Skeletal muscle tissue (tissue), 4 donors: ENCODE results near the gene NAT9. TPM values are rescaled to one million over a fixed set of nuclear protein-coding genes. Genes with fewer than 3 reads are reported as not detected.

Source experiments
- H3K27ac ChIP-seq: one replicate; pipeline ENCODE4 v1.7.0; 2013; ENCODE audit warnings: mild to moderate bottlenecking, low read depth, low read length, inconsistent platforms
- H3K27me3 ChIP-seq, 3 donors: one replicate each; pipeline ENCODE4 v1.7.0; 2013; ENCODE audit warnings: low read length in 3 of 3; ENCODE audit not compliant: control insufficient read depth in 3 of 3, insufficient read depth in 3 of 3
- H3K36me3 ChIP-seq, 3 donors: one replicate each; pipeline ENCODE4 v1.7.0; 2013; ENCODE audit warnings: low read length in 3 of 3; ENCODE audit not compliant: control insufficient read depth in 3 of 3, insufficient read depth in 3 of 3
- H3K4me1 ChIP-seq, 3 donors: one replicate each; pipeline ENCODE4 v1.7.0; 2013; ENCODE audit warnings: low read length in 3 of 3, mild to moderate bottlenecking in 3 of 3; ENCODE audit not compliant: control insufficient read depth in 3 of 3, insufficient read depth in 3 of 3
- H3K4me3 ChIP-seq, 3 donors: one replicate each; pipeline ENCODE4 v1.7.0; 2013; ENCODE audit warnings: low read length in 3 of 3
- H3K9ac ChIP-seq, 3 donors: one replicate each; pipeline ENCODE4 v1.7.0; 2013; ENCODE audit warnings: low read length in 3 of 3, mild to moderate bottlenecking in 3 of 3, moderate library complexity in 2 of 3, low read depth in 1 of 3
- H3K9me3 ChIP-seq, 3 donors: one replicate each; pipeline ENCODE4 v1.7.0; 2013; ENCODE audit warnings: low read length in 3 of 3; ENCODE audit not compliant: control insufficient read depth in 3 of 3
- total RNA-seq: library from RNA; depleted of rRNA; stranded (reverse); fragments of >200 nt; gene quantifications from one replicate; pipeline ENCODE4 v1.2.3, GENCODE V29; 2014
- donor health status: Osteomylitis.

Gene NAT9
- total RNA-seq, 1 donor from 2014 or later, result 17.7 TPM

GRCh38 chr17:74772053-74772452 lies 4.1 kb downstream of the NAT9 start:
- no peak overlapping the region for H3K4me3 ChIP-seq
- no peaks in the 10 kb centered on the region for H3K9me3 ChIP-seq
- peaks cover 33 to 36% (median 35%) of the 10 kb centered on the region in 3 donors for H3K36me3 ChIP-seq
- peaks cover 24 to 38% (median 31%) of the 10 kb centered on the region in 3 donors for H3K4me1 ChIP-seq
- no peak overlapping the region for H3K9ac ChIP-seq
- H3K27ac ChIP-seq, result no peak overlapping the region
- H3K27me3 ChIP-seq, result no peaks in the 10 kb centered on the region

- Histone ChIP-seq H3K4me3 (no peak overlapping the region), H3K27ac (no peak overlapping the region), H3K9ac (no peak overlapping the region), H3K27me3 (no peaks in the 10 kb centered on the region), H3K9me3 (no peaks in the 10 kb centered on the region), H3K4me1 (peaks cover 19 to 33% (median 26%) of the 10 kb centered on the region in 3 donors), H3K36me3 (peaks cover 33 to 36% (median 35%) of the 10 kb centered on the region in 3 donors)
Measured at GRCh38 chr17:74771319-74771914, 4.7 kb downstream of the NAT9 start.

- peaks cover 31 to 36% (median 35%) of the 10 kb centered on the region in 3 donors for H3K36me3 ChIP-seq
- peaks cover 17 to 29% (median 26%) of the 10 kb centered on the region in 3 donors for H3K4me1 ChIP-seq
- no peaks in the 10 kb centered on the region for H3K27me3 ChIP-seq
- peak overlapping the region in 1 of 3 donors; percentile 25 for H3K9ac ChIP-seq
- no peaks in the 10 kb centered on the region for H3K9me3 ChIP-seq
- no peak overlapping the region for H3K4me3 ChIP-seq
- H3K27ac ChIP-seq, result no peak overlapping the region
Measured at GRCh38 chr17:74770498-74771318, 5.4 kb downstream of the NAT9 start.

- H3K27me3 ChIP-seq, result no peaks in the 10 kb centered on the region
Measured at GRCh38 chr17:74769856-74770497, 6.2 kb downstream of the NAT9 start.

GRCh38 chr17:74769266-74769855 lies 6.8 kb downstream of the NAT9 start:
- no peaks in the 10 kb centered on the region for H3K27me3 ChIP-seq
- no peak overlapping the region for H3K27ac ChIP-seq
- H3K4me3 ChIP-seq, result no peak overlapping the region
- no peaks in the 10 kb centered on the region for H3K9me3 ChIP-seq
- H3K36me3 ChIP-seq, result peaks cover 31 to 36% (median 35%) of the 10 kb centered on the region in 3 donors
- H3K4me1 ChIP-seq, result peaks cover 12 to 23% (median 21%) of the 10 kb centered on the region in 3 donors
- peak overlapping the region in 1 of 3 donors; percentile 8 for H3K9ac ChIP-seq

More at GRCh38 chr17:74769856-74770497, 6.2 kb downstream of the NAT9 start:
- Histone ChIP-seq H3K4me1 (peaks cover 12 to 23% (median 21%) of the 10 kb centered on the region in 3 donors), H3K4me3 (no peak overlapping the region), H3K9me3 (no peaks in the 10 kb centered on the region), H3K27ac (no peak overlapping the region), H3K36me3 (peaks cover 31 to 36% (median 35%) of the 10 kb centered on the region in 3 donors), H3K9ac (peak overlapping the region in 1 of 3 donors; percentile 25)

- no peak overlapping the region for H3K4me3 ChIP-seq
- peaks cover 12 to 21% (median 18%) of the 10 kb centered on the region in 3 donors for H3K4me1 ChIP-seq
- no peaks in the 10 kb centered on the region for H3K27me3 ChIP-seq
- H3K27ac ChIP-seq, result peak overlapping the region; percentile 13
- peaks cover 31 to 34% (median 32%) of the 10 kb centered on the region in 3 donors for H3K36me3 ChIP-seq
- peak overlapping the region in 1 of 3 donors; percentile 57 for H3K9ac ChIP-seq
- no peaks in the 10 kb centered on the region for H3K9me3 ChIP-seq
Measured at GRCh38 chr17:74768763-74769114, 7.4 kb downstream of the NAT9 start.

- Histone ChIP-seq H3K4me3 (no peak overlapping the region), H3K36me3 (peaks cover 27 to 29% (median 27%) of the 10 kb centered on the region in 3 donors), H3K9ac (peak overlapping the region in 1 of 3 donors; percentile 57)
Measured at GRCh38 chr17:74768069-74768762, 7.9 kb downstream of the NAT9 start.

GRCh38 chr17:74767111-74767516 lies 9.0 kb downstream of the NAT9 start:
- Histone ChIP-seq H3K4me3 (no peak overlapping the region), H3K4me1 (peaks cover 12 to 21% (median 18%) of the 10 kb centered on the region in 3 donors), H3K27ac (no peak overlapping the region), H3K36me3 (peaks cover 16 to 18% (median 16%) of the 10 kb centered on the region in 3 donors), H3K9me3 (no peaks in the 10 kb centered on the region), H3K27me3 (no peaks in the 10 kb centered on the region), H3K9ac (no peak overlapping the region)

More at GRCh38 chr17:74768069-74768762, 7.9 kb downstream of the NAT9 start:
- no peaks in the 10 kb centered on the region for H3K27me3 ChIP-seq
- H3K4me1 ChIP-seq, result peaks cover 12 to 21% (median 18%) of the 10 kb centered on the region in 3 donors
- no peaks in the 10 kb centered on the region for H3K9me3 ChIP-seq
- peak overlapping the region; percentile 13 for H3K27ac ChIP-seq

- no peak overlapping the region for H3K27ac ChIP-seq
- no peak overlapping the region for H3K9ac ChIP-seq
- H3K9me3 ChIP-seq, result no peaks in the 10 kb centered on the region
- H3K4me3 ChIP-seq, result no peak overlapping the region
- H3K36me3 ChIP-seq, result peaks cover 9 to 11% (median 10%) of the 10 kb centered on the region in 3 donors
- H3K27me3 ChIP-seq, result no peaks in the 10 kb centered on the region
- peaks cover 12 to 21% (median 18%) of the 10 kb centered on the region in 3 donors for H3K4me1 ChIP-seq
Measured at GRCh38 chr17:74766413-74766812, 9.7 kb downstream of the NAT9 start.
